ENCODE measurements around the gene RAB11FIP5.
"Not testable (repeated sequence)": the region's sequence is repeated elsewhere in the genome, so short reads cannot be mapped to it uniquely, and the experiment has no call there.

The RAB11FIP5 gene

DNA sequence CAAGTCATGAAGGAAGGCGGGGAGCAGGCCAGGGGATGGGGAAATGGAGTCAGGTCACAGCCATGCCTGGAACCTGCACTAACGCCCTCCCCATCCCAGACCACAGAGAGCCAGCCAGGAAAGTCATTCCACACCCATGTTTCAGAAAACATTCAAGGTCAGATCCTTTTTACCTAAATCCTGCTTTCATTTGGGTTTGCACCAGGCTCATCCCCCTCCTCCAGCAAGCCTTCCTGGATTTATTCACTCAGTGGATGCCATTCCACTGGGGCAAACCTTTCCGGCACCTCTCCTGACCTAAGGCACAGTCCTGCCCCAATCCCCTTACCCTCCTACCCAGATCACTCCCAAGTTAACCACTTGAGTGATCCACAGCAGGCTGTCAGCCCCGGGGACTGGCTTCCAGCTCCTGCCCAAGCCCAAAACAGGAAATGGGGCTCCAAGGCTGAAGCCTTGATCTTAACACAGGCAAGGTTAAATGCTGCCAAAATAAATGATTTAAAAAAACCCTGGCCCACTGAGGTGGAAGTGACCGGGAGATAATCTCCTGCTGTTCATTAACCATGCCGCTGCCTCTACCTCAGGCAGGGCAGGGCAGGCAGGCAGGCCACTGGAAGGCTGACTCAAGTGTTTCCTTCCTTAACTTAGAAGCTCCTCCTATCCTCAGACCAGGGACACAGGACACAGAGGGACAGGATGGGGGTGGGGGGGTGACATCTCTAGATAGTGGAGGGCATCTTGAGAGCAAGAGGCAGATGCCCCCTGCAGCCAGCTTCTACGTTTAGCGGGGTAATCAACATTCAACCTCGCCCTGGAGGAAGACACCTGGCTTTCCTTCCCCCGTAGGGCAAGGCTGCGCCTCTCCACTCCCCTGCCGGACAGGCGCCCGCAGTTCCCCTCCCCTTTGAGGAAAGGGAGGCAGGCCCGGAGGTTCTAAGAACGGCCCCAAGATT lies 1.4 kb downstream of the RAB11FIP5 start:
- DNase-seq (ENCODE audit: low read depth in 2 of 2): no peak

- DNase-seq (ENCODE audit: low read depth in 2 of 2): no peak
Measured at GRCh38 chr2:73110168-73111072, 2.3 kb downstream of the RAB11FIP5 start.

GRCh38 chr2:73109431-73110167 lies 3.1 kb downstream of the RAB11FIP5 start:
- no peak for DNase-seq (ENCODE audit: low read depth in 2 of 2)

DNA sequence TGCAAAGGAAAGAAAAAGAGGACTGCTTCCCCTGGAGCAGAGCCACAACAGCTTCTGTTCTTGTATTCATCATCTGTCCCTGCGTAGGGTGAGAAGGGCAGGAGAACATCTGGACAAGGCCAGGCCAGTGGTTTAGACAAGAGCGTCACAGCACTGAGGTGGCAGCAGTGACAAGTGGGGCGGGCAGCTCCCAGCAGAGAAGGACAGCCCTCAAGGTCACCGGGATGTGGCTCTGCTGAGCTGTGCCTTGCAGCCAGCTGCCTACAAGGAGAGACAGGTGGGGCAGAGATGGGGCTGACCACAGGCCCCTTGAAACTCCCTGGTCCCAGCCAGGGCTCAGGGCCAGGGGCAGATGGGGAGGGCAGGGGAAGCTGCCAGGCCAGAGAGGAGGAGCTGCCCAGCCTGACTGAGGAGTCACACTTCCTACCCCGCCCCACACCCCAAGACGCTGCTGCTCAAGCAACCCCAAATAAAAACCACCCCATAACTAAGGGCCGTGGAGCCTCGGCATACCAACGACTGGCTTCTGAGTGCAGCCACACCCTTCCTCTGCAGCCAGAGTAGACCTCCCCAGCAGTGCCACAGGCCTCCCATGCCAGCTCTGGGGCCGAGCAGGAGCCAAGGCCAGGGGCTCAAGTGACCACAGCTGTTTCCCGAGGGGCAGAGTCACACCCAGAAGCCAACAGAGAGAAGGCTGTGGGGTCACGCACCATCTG lies 5.4 kb downstream of the RAB11FIP5 start:
- DNase-seq (ENCODE audit: low read depth in 2 of 2): no peak

DNA sequence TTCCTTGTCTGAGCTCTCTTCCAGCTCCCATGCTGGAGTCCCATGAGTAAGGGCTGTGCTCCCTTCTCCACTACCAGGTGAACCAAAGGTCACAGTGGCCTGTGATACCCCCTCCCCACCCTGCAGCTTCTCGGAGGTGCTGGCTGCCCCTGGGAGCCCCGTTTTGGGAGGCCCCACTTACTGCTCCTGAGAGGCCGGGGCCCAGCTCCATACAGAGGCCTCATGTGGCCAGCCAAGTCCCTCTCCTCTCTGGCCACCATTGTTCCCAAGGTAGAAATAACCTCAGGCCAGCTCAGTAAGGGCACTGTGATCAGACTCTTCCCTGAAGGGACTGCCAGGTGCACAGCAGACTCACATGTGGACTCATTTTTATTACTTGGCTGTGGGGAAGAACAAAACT lies 6.0 kb downstream of the RAB11FIP5 start:
- no peak for DNase-seq (ENCODE audit: low read depth in 2 of 2)

DNA sequence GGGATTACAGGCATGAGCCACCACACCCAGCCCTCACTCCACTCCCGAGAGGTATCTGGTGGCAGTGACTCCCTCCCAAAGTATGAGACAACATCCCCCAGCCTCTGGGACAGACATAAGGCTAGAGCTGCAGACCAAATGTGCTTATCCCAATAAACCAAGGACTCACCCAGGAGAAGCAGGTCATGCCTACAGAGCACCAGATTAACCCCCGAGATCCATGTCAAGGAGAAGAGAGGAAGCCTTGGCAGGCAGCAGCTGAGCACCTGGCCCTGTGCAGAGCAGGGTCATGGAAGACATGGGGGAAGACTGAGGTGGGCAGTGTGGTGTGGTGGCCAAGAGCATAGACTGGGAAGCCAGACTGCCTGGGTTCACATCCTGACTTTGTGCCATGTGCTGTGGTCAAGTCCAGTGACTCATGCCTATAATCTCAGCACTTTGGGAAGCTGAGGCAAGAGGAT lies 7.2 kb downstream of the RAB11FIP5 start:
- DNase-seq (ENCODE audit: low read depth in 2 of 2): no peak

DNA sequence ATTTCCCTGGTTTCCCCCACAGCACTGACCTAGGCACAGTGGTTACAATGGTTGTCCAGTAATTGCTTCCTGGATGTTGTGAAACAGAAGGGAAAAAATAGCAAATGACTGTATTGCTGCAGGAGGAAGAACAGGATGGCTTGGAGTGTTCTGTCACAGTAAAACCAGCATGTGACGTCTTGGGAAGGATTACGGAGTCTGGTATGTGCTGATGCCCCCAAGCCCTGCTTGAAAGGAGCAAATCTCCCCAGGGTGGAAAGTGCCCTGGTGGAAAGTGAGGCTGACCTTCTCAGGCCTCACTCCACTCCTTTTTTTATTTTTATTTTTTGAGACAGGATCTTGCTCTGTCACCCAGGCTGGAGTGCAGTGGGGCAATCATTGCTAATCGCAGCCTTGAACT lies 7.8 kb downstream of the RAB11FIP5 start:
- DNase-seq (ENCODE audit: low read depth in 2 of 2): no peak

DNA sequence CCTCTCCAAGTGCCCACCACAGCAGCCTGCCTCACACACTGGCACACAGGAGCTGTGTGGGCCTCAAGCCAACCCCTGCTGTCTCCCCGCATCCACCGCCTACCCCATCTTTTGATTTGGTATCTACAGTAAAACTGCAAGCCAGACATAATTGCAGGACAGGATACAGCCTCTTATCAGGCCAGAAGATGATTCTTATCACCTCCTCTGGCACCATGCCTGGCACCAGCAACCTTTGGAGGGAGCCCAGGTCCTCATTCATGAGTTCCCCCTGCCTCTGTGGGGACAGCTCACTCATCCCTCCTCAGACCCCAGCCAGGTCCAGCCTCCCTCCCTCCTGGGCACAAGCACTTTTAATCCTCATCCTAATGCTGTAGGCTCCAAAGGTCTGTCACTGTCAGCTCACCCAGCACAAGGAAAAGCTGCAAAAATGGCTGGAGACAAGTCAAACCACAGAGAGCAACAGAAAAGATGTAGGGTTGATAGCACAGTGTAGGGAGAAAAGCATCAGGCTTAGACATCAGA lies 9.7 kb downstream of the RAB11FIP5 start:
- DNase-seq (ENCODE audit: low read depth in 2 of 2): no peak

- no peak for DNase-seq (ENCODE audit: low read depth in 2 of 2)
Measured at GRCh38 chr2:73101626-73102256, 11.0 kb downstream of the RAB11FIP5 start.

- DNase-seq (ENCODE audit: low read depth in 2 of 2): no peak
Measured at GRCh38 chr2:73100956-73101355, 11.8 kb downstream of the RAB11FIP5 start.

DNA sequence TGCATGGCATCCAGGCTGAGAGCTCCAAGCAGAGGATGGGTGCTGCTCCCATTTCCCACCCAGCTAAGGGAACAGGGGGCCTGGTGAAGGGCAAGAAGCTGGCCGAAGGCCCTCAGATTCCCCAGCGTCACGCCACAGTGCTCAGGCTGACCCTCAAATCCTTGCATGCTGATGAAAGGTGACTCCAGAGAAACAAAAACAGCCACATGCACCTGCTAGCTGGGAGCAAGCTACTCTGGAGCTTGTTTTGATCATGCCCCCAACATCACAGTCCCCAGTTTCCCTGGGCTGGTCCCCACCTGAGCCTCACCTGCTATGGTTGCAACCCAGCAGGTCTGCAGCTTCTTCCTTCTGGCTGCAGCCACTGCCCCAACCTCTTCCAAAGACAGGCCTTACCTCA lies 13.3 kb downstream of the RAB11FIP5 start:
- DNase-seq (ENCODE audit: low read depth in 2 of 2): no peak

- no peak for DNase-seq (ENCODE audit: low read depth in 2 of 2)
Measured at GRCh38 chr2:73095910-73096309, 16.8 kb downstream of the RAB11FIP5 start.

DNA sequence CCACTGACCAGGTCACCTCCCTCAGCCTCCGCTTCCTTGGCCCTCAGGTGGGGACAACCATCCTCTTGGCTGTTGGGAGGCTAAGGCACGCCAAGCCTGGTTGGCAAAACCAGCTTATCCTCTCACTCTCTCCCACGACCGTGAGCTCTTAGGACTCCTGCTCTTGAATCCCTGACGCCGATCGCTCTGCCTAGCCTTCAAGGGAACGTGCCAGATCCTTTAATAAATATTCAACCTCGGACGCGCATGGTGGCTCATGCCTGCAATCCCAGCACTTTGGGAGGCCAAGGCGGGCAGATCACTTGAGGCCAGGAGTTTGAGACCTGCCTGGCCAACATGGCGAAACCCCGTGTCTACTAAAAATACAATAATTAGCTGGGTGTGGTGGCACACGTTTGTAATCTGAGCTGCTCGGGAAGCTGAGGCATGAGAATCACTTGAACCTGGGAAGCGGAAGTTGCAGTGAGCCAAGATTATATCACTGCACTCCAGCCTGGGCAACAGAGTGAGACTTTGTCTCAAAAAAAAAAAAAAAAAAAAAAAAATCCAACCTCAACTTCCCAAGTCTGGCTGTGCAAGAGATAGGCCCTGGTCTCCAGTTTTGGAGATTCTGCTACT lies 19.0 kb downstream of the RAB11FIP5 start:
- not testable (repeated sequence) for DNase-seq (ENCODE audit: low read depth in 2 of 2)

GRCh38 chr2:73092146-73092783 lies 20.5 kb downstream of the RAB11FIP5 start:
- no peak for DNase-seq (ENCODE audit: low read depth in 2 of 2)

GRCh38 chr2:73091696-73092095 lies 21.1 kb downstream of the RAB11FIP5 start:
- DNase-seq (ENCODE audit: low read depth in 2 of 2): no peak

DNA sequence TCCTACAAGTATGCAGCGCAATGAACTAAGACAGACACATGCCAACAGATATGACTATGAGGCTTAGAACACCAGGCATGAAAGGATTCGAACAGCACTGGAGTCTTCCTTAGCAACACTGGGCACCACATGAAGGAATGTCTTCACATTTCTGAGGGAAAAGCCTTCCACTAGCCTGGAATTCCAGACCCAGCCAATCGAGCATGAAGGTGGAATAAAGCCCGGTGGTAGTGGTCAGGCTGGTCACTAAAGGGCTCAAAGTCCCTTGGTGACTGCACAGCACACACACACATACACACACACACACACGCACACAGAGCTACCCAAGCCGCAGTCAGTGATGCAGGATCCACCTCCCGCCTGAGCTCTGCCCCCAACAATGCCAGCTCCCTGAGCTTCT lies 21.6 kb downstream of the RAB11FIP5 start:
- DNase-seq (ENCODE audit: low read depth in 2 of 2): no peak

GRCh38 chr2:73089270-73090030 lies 23.3 kb downstream of the RAB11FIP5 start:
- DNase-seq (ENCODE audit: low read depth in 2 of 2): no peak

DNA sequence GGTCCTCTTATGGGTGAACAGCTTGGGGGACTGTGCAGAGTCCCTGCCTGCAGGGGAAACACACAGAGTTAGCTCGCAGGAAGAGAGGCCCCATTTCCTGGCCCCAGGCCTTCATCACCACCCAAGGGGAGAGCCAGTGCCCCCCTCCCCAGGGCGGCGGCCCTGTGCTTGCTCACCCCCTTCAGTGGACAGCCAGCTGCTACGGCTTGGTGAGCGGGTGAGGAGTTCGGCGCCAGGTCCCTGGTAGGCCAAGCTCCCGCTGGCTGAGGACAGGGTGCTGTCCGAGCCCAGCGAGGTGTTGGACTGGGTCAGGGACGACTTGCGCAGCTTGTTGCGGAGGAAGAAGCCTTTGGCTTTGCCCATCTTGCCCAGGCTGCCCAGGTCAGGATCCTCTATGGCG lies 24.0 kb downstream of the RAB11FIP5 start:
- no peak for DNase-seq (ENCODE audit: low read depth in 2 of 2)

DNA sequence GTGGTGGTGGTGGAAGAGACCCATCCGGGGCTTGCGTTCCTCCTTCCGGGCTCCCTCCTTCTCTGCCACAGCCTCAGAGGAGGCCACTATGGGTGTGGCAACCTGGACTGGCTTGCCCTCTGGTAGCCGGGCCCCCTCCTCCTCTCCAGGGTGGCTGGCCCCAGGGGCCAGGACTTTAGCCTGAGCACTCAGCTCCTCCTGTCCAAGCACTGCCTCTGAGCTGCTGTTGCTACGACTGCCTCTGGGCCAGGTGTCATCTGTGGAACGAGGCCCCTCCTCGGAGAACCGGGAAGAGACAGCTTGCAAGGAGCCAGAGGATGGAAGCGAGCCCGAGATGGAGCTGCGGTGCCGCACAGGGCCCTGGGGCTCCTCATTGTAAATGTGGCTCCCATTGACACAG lies 24.5 kb downstream of the RAB11FIP5 start:
- DNase-seq (ENCODE audit: low read depth in 2 of 2): no peak

All from stimulated activated CD8-positive, alpha-beta memory T cell treated with anti-CD3 and anti-CD28 coated beads, Interleukin-15, amount 100 ng/mL, for 4 hours (primary cell).